SK-N-DZ (cell line): ENCODE results near the gene REEP5. TPM values are rescaled to one million over a fixed set of nuclear protein-coding genes. Genes with fewer than 3 reads are reported as not detected.
A peak's percentile ranks its signal among the peaks of the same experiment; 100 is the strongest.
"Not testable (repeated sequence)": the region's sequence is repeated elsewhere in the genome, so short reads cannot be mapped to it uniquely, and the experiment has no call there.

Experiments used
- DNase-seq: peaks from one replicate; pipeline ENCODE4 v3.0.0-alpha.2; 2015; ENCODE audit warnings: low spot score
- polyA plus RNA-seq, 2 experiments: library from polyadenylated mRNA; depleted of rRNA; stranded (reverse); fragments of >200 nt; gene quantifications; 2 replicates each; pipeline ENCODE4 v1.2.3, GENCODE V29; 2014

Gene REEP5
- polyA plus RNA-seq (2014; cell fraction: cytosol; rRNA removed) = 14.9 and 16.0 TPM in 2 replicates
- polyA plus RNA-seq (2014; cell fraction: nucleus; rRNA removed) = 5.5 and 7.8 TPM in 2 replicates

- peak; percentile 83 for DNase-seq
Observed at GRCh38 chr5:112921833-112922817, at the start of gene REEP5. Gene REEP5 (minus strand): TSS chr5:112922227. CDS start chr5:112922190, 37 bp downstream.

GRCh38 chr5:112971276-112971675 lies 49.2 kb upstream of the REEP5 start:
- DNase-seq = no peak

GRCh38 chr5:112968411-112969106 lies 46.5 kb upstream of the REEP5 start:
- DNase-seq = no peak

GRCh38 chr5:112967520-112968083 lies 45.6 kb upstream of the REEP5 start:
- no peak for DNase-seq

- DNase-seq = no peak
Observed at GRCh38 chr5:112965733-112966306, 43.8 kb upstream of the REEP5 start.

- not testable (repeated sequence) for DNase-seq
Observed at GRCh38 chr5:112963374-112963733, 41.3 kb upstream of the REEP5 start.

GRCh38 chr5:112960863-112961504 lies 39.0 kb upstream of the REEP5 start:
- DNase-seq = no peak

GRCh38 chr5:112960315-112960714 lies 38.3 kb upstream of the REEP5 start:
- DNase-seq = peak; percentile 64

- peak; percentile 65 for DNase-seq
Observed at GRCh38 chr5:112959872-112960271, 37.8 kb upstream of the REEP5 start.

GRCh38 chr5:112958093-112959088 lies 36.4 kb upstream of the REEP5 start:
- DNase-seq = no peak

- no peak for DNase-seq
Observed at GRCh38 chr5:112957036-112957808, 35.2 kb upstream of the REEP5 start.

- no peak for DNase-seq
Observed at GRCh38 chr5:112956606-112957005, 34.6 kb upstream of the REEP5 start.

GRCh38 chr5:112951124-112951702 lies 29.2 kb upstream of the REEP5 start:
- DNase-seq = no peak

GRCh38 chr5:112948458-112948857 lies 26.4 kb upstream of the REEP5 start:
- no peak for DNase-seq

GRCh38 chr5:112940670-112941069 lies 18.6 kb upstream of the REEP5 start:
- no peak for DNase-seq

GRCh38 chr5:112938286-112938685 lies 16.3 kb upstream of the REEP5 start:
- no peak for DNase-seq

- no peak for DNase-seq
Observed at GRCh38 chr5:112935675-112936074, 13.6 kb upstream of the REEP5 start.

- DNase-seq = no peak
Observed at GRCh38 chr5:112934366-112934663, 12.3 kb upstream of the REEP5 start.
